GM12801 (cell line): Measurements from ENCODE around the gene MBTPS1.

Experiments
- CTCF ChIP-seq: IDR thresholded peaks from one replicate; pipeline ENCODE4 v1.5.1; 2011; ENCODE audit warnings: control low read depth; ENCODE audit not compliant: insufficient read length; ENCODE audit errors: extremely low read depth

The MBTPS1 gene

DNA sequence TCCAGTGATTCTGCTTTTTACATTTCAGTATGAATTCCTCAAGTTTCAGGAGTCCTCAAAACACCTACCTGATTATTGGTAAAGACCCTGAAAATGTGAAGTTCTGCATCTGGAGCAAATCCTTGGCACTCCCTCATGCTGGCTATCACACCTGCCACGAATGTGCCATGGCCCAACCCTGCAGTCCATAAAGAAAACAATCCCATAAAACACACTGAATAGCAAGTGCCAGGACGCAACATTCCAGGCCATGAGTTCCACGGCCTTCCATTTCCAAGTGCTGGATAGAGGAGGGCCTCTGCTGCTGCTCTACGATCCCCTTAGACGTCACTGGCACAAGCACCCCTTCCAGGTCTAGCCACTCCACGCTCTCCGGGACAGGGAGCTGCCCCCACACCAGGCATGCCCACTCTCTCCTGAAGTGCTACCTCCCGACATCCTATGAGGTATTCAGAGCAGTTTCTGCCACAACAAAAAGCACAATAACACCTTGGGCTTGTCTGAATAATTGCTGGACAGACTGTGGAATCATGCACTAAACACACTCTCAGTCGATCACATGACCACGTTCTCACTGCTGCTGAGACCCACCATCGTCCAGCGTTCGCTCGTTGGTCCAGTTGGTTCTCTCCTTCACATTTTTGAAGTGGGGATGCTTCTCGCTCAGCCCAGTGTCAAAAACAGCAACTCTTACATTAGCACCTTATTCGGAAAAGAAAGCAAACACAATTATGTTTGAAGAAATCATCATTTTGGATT, 23.4 kb downstream of the MBTPS1 start:
- no peak for TF ChIP-seq CTCF

GRCh38 chr16:84091460-84091859, 25.3 kb downstream of the MBTPS1 start:
- TF ChIP-seq CTCF: no peak

DNA sequence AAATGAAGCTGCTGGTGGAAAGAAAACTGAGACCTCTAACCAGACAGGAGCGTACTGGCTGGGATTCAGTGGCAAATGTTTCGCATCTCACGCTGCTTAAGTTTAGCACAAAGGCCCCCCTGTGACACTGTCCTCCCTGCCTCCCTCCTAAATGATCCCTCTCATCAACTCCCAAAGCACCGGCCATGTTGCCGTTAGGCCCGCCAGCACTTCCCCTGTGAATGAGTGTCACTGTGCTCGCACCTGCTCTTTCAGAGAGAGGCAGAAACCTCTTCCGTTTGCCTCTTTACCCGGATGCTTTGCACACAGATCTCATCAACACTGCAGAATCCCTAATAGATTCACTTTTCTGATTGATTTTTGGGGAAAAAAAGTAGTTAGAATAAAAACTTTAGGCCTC, 26.5 kb downstream of the MBTPS1 start:
- no peak for TF ChIP-seq CTCF

DNA sequence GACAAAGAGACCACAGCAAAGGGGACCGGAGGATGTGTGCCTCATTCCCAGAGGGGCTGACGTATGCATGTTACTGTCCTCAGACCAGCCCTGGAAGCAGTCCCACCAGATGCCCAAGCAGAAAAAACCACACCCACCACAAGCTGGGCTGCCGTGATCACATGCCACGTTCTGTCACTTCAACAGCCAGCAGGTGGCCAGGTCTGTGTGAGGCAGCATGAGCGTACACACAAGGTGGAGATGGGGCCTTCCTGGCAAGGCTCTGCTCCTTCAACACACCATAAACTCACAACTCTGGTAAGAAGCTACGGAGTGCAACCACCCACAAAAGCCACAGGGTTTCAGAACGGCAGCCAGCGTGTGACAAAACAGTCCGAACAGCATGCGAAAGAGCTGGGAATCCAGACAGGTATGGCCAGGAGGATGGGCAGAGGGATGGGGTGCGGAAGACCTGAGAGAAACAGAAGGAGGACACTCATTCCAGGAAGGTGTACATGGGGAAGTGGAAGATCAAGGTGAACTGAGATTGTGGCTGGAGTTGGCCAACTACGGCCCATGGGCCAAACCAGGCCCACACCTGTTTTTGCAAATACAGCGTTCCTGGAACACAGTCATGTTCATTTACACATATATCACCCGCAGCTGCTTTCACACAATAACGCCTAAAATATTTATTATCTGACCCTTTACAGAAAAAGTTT, 27.9 kb downstream of the MBTPS1 start:
- TF ChIP-seq CTCF: no peak

DNA sequence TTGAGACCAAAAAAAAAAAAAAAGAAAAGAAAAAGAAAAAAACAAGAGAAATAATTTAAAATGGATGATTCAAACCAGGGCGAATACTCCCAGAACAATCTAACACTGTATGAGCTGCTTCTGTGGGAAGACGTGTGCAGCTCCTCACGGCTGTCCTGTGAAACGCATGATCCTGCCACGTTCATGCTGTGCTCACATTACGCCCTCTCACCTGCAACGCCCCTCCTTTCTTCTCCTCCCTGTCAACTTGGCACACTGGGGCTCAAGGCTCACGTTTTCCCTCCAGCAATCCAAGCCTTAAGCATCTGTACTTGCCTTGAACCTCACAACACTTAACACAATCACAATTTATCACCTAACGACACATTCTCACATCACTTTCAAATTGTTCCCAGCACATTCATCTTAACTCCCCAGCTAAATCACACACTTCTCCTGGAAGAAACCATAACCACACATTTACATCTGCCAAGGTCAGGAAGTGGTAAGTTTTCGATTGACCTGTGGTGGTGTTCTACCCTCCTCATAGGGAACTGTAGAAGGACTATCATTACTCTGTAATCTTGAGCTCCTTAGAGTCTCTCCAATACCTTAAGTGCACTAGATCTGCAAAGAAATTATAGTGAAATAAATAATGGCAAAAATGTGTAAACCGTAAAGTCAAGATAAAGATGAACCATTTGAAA, 29.1 kb downstream of the MBTPS1 start:
- TF ChIP-seq CTCF: no peak

DNA sequence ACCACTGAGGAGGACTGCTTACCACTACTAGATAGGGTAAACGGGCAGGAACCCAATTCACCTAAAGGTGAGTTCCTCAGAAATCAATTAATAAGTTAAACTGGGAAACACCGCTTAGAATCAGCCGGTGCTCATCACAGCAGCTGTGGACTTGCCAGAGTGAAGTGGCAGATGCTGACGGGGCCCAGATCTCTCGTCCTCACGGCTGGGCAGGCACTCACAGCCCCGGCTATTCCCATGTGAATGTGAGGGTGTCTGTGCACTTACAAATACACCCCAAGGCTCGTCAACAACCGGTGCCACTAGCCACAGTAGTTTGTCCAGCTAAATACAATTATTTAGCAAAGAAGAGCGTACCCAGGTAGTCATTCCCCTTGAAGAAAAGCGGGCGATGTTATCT, 29.7 kb downstream of the MBTPS1 start:
- no peak for TF ChIP-seq CTCF

- TF ChIP-seq CTCF: no peak
Measured at GRCh38 chr16:84086341-84086740, 30.4 kb downstream of the MBTPS1 start.
